ENCODE data around the gene TGM2. TPM values are rescaled to one million over a fixed set of nuclear protein-coding genes. Genes with fewer than 3 reads are reported as not detected.
A peak's percentile ranks its signal among the peaks of the same experiment; 100 is the strongest.

Gene TGM2
- total and polyA plus RNA-seq, 9 of the 15 experiments (the other 6 are each of a cell fraction or from before 2014, with no cell fraction given) = 5.5 to 78.5 (median 37.6) TPM

DNA sequence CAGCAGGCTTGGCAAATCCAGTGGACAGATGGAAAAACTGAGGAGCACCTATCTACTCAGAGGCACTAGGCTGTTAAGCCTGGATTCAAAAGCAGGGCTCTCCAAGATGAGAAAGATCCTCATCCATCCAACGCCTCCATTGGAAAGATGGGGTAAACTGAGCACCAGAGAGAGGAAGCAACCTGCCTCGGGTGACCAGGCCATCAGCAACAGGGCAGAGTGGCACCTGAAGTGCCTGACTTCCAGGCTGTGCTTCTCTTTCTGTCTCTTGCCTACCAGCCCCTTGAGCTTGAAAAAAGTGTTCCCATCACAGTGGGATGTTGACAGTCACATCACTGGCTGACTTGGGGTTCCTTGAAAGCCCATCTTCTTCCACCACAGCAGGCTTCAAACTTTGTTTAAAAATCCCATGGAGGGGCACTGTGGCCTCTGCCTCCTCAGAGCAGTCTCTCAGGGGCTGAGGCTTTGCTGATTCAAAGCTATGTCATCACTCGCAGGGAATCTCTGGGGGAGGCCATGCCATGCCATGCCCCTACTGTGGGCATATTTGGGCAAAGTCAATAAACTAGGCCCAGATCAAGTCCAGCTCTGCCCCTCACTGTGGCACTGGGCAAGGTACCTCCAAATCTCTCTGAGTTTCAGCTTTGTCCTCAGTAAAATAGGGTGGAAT is 44.8 kb upstream of the TGM2 start (continued):
- no peak for TF ChIP-seq HDAC3 (IDR thresholded peaks at IDR 0.05; ENCODE audit: borderline replicate concordance, partially characterized antibody)

DNA sequence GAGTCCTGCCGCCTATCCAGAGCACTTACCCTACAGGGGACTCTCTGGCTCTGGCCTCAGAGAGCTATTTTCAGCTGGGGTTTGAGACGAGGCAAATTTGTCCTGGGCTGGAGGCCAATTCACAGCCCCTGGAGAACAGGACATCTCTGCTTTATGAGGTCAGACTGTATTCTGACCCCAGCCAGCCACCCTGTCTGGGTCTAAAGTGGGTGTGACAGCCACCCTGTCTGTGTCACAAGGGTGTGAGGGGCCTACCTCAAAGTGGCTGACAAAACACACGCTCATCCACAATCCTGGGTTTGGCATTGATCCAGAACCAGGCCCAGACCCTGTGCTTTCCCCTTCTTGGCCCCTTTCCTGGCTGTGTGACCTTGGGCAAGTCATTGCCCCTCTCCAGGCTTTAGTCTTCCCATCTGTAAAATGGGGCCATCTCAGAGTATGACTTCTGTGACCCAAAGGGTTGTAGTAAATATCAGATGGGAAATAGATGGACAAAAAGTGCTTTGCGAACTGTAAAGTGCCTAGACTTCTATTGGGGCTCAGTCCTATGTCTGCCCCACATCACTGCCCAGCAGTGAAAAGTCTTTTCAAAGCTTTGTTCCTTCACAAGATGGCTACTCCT is 44.1 kb upstream of the TGM2 start:
- Histone ChIP-seq H3K36me3 (ENCODE audit: control insufficient read depth, insufficient read depth, low read length) (no peaks in the 10 kb centered on the region), H3K27me3 (ENCODE audit: control insufficient read depth in 2 of 2, insufficient read depth in 2 of 2, low read length in 2 of 2) (peaks cover 9 to 18% of the 10 kb centered on the region in 2 experiments; a peak in 4 of 5 replicates), H2AFZ (ENCODE audit: low read depth, low read length) (no peak overlapping the region), H3K4me1 (replicated peaks in 1 of 2; ENCODE audit: control insufficient read depth in 2 of 2, insufficient read depth in 2 of 2, low read length in 2 of 2) (0 out of 5 replicates have a peak, but pooled peaks cover 0 to 3% of the 10 kb centered on the region in 2 experiments), H4K20me1 (replicated peaks; ENCODE audit: control insufficient read depth, insufficient read depth, low read length) (no peaks in the 10 kb centered on the region; the same call in 1 of the 2 replicates), H3K4me3 (no peak overlapping the region), H3K79me2 (ENCODE audit: control insufficient read depth, insufficient read depth, low read length) (no peaks in the 10 kb centered on the region), H3K4me2 (ENCODE audit: insufficient read depth, low read length) (no peak overlapping the region), H3K9me3 (replicated peaks; ENCODE audit: control insufficient read depth, insufficient read depth, low read depth, low read length) (no peaks in the 10 kb centered on the region; the same call in 1 of the 2 replicates), H3K9me1 (ENCODE audit: control insufficient read depth, insufficient read depth, low read length) (no peaks in the 10 kb centered on the region), H3K9ac (ENCODE audit: insufficient read depth in 1 of 2, low read depth in 2 of 2, low read length in 2 of 2) (no peak overlapping the region), H3K27ac (ENCODE audit: extremely low read depth, low read depth, low read length) (no peak overlapping the region)
- POLR2A ChIA-PET = interaction anchor here (0.6 to 0.7 kb wide), 2 partner anchors 48 to 99 kb away, joined by 3 read pairs; no protein-coding TSS in a partner anchor
- WGBS (ENCODE audit: insufficient coverage, low coverage, missing lambda C conversion rate) = 0% methylated on average over 4 of the region's 4 CpGs
- TF ChIP-seq ZNF134 (CRISPR knock-in tag; conservative IDR thresholded peaks at IDR 0.05) = no peak
- TF ChIP-seq, protein P1, sequence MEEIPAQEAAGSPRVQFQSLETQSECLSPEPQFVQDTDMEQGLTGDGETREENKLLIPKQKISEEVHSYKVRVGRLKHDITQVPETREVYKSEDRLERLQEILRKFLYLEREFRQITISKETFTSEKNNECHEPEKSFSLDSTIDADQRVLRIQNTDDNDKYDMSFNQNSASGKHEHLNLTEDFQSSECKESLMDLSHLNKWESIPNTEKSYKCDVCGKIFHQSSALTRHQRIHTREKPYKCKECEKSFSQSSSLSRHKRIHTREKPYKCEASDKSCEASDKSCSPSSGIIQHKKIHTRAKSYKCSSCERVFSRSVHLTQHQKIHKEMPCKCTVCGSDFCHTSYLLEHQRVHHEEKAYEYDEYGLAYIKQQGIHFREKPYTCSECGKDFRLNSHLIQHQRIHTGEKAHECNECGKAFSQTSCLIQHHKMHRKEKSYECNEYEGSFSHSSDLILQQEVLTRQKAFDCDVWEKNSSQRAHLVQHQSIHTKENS (CRISPR knock-in tag; IDR thresholded peaks at IDR 0.05) = no peak
- TF ChIP-seq, protein P2, sequence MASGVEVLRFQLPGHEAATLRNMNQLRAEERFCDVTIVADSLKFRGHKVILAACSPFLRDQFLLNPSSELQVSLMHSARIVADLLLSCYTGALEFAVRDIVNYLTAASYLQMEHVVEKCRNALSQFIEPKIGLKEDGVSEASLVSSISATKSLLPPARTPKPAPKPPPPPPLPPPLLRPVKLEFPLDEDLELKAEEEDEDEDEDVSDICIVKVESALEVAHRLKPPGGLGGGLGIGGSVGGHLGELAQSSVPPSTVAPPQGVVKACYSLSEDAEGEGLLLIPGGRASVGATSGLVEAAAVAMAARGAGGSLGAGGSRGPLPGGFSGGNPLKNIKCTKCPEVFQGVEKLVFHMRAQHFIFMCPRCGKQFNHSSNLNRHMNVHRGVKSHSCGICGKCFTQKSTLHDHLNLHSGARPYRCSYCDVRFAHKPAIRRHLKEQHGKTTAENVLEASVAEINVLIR (CRISPR knock-in tag; IDR thresholded peaks at IDR 0.05) = no peak
- peak; percentile 40 for TF ChIP-seq RBM25 (IDR thresholded peaks at IDR 0.05; ENCODE audit: low read depth, low read length, severe bottlenecking)
- TF ChIP-seq NFIC (IDR thresholded peaks at IDR 0.05) = peak; percentile 47; the same call in 1 of the 2 replicates
- no peak for FAIRE-seq
- intact Hi-C loops (cut with micrococcal nuclease) (no loop called here), in situ Hi-C loops (cut with MboI) (no loop called here)
- no peak for ATAC-seq
- no peak for DNase-seq (ENCODE audit: extremely low read depth in 1 of 4, low spot score in 3 of 4)
- CTCF ChIA-PET (ENCODE audit: low intra/inter-chr PET ratio) = no interaction called here
- no TSS peak for BruUV-seq (replicated peaks)
